HG03064 (cell line): ENCODE results near the gene FKBP1A.
A peak's percentile ranks its signal among the peaks of the same experiment; 100 is the strongest.

Source experiments
- ATAC-seq: cut with Tn5 transposase; IDR thresholded peaks from one replicate; pipeline ENCODE4 v1.9.1; 2021; ENCODE audit warnings: low read depth; ENCODE audit not compliant: unreplicated experiment

The FKBP1A gene

DNA sequence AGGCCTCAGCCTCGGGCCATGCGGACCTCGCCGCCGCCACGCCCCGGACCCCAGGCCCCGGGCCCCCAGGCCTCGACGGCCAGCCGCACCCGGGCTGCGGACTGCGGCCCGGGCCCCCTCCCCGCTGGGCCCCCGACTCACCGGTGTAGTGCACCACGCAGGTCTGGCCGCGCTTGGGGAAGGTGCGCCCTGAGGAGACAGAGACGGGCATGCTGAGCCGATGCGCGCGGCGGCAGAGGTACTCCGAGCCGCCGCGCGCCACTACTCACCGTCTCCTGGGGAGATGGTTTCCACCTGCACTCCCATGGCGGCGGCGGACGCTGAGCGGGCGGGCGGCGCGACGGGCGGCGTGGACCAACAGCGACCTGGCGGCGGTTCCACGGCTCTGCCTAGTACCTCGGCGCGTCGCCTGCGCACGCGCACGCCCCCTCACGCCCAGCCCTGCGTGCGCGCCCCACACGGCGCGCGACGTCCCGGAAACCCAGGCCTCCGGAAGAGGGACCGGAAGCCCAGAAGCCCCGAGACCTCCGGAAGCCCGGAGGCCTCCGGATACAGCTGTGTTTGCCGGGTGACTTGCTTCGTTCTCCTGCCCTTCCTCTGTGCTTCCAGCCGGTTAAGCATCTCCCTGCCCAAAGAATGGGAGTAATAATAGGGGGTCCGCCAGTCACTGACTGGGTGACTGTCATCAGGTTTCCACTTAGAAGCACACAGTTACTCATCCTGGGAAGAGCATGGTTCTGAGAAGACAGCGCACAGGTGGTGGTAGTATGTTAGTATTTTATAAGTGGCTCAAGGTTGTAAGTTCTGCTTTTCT lies at the start of gene FKBP1A:
Gene FKBP1A, minus strand, starts transcription at position 362 of the 814 bp plus-strand sequence. Its CDS starts 56 bp downstream, at position 306.
- peak; percentile 77 for ATAC-seq

DNA sequence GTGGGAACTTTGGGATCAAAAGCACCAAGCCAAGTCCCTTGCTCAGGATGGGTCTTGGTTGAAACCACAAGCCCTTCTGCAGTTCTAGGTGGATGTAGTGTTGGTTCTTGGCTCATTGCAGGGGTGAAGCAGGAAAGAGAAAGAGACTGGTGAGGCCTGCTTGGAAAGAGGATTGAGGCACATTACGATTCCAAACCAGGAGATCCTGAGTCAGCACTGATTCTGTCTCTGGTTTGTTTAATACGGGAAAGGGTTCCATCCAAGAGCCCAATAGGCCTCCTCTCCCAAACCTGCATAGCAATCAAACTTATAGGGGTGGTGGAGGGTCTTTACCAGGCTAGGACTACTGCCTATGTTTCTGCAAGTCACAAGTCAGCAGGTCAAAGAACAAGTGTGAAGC lies 49.5 kb upstream of the FKBP1A start:
- ATAC-seq = no peak

DNA sequence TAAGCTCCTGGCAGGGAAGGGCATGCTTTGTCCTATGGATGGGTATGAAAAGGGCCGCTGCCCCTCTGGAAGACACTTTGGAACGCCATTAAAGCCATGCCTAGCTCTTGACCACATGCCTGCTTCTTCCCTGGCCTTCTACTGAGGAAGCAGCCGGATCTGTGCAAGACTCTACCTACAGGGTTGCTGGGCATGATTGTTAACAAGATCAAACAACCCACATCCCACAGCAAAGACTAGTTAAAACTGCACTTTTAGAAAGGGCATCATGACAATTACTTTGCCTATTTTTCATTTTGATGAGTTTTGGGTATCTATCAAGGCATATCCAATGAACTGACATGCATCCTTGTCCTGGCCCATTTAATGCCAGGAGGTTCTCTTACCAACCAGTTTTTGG lies 48.3 kb upstream of the FKBP1A start:
- ATAC-seq = no peak

DNA sequence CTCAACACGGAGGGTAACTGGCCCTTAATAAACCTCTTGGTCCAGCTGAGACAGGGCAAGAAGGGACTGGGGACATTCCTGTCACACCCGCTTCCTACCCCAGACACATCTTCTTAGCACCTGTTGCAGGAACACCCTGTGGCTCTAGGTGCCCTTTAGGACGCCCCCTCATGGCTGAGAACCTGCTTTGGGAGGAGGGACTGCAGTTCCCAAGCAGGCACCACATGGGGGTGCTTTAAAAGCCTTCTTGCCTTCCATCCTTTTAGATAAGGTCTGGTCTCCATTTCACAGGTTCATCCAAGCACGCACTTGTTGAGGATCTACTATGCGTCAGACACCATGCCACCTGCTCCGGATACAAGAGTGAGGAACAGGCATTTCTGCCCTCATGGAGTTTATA lies 47.2 kb upstream of the FKBP1A start:
- ATAC-seq = no peak

DNA sequence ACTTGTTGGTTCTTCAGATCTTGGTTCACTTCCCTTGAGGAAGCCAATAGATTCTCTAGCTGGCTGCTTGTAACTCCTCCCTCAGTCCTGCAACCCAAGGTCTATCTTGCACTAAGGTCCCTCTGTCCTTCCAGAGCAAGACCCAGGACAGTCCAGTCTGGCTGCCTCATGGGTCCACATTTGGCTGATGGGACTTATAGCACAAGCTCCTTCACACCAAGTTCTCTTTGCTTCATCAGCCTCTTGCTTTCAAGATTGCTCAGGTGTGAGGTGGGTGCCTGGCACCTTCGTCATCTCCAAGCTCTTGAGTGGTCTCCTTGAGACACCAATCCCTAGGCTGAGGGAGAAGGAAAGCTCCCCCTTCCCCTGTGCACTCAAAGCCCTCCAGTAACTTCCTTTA lies 45.5 kb upstream of the FKBP1A start:
- ATAC-seq = no peak

DNA sequence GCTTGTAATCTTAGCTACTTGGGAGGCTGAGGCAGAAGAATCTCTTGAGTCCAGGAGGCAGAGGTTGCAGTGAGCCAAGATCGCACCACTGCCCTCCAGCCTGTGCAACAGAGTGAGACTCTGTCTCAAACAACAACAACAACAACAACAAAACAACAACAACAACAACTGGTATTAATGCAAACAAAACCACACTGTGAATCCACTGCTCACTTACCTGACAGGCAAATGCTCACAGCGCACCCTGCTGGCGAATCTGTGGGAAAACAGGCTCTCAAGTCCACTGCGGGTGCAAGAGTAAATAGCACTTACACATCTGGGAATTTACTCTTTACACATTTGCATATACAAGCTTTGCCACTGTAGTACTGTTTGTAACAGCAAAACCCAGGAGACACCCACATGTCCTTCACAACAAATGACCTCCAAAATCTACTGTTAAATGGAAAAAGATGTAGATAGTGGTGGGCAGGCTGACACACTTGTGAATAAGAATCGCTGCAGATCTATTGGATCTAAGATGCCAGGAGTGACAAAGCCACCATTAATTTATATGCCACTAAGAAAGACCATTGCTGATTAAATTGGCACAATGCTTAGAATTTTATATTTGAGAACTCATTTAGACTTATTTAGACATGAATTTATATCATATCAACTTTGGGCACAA lies 44.5 kb upstream of the FKBP1A start:
- ATAC-seq = no peak

DNA sequence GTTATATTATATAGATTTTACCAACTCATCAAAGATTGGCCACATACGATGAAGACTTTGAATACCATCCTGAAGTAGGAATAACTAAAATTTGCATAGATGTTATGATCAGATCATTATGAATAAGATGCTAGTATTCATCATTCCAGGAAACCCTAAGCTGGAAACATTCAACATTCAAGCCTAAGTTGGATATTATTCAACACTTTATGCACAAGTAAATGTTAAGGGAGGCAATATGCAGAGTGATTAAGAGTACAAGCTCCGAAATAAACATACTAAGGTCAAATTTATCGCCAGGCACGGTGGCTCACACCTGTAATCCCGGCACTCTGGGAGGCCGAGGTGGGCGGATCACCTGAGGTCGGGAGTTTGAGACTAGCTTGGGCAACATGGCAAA lies 43.4 kb upstream of the FKBP1A start:
- no peak for ATAC-seq

DNA sequence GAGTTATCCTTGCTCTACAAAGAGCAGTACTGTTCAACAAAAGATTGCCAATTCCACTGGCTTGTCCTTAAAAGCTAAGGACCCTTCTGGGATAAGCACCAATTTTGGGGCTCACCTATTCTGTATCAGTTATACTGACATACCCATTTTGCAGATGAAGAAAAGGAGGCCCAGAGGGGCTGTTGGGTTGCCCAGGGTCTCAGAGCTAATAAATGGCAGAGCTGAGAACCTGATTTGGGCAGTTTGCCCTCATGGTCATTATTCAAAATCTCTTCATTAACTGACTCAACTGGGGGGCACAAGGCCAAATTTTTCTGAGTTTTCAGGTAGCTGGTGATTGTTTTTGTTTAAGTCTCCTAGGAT lies 42.5 kb upstream of the FKBP1A start:
- ATAC-seq = no peak

DNA sequence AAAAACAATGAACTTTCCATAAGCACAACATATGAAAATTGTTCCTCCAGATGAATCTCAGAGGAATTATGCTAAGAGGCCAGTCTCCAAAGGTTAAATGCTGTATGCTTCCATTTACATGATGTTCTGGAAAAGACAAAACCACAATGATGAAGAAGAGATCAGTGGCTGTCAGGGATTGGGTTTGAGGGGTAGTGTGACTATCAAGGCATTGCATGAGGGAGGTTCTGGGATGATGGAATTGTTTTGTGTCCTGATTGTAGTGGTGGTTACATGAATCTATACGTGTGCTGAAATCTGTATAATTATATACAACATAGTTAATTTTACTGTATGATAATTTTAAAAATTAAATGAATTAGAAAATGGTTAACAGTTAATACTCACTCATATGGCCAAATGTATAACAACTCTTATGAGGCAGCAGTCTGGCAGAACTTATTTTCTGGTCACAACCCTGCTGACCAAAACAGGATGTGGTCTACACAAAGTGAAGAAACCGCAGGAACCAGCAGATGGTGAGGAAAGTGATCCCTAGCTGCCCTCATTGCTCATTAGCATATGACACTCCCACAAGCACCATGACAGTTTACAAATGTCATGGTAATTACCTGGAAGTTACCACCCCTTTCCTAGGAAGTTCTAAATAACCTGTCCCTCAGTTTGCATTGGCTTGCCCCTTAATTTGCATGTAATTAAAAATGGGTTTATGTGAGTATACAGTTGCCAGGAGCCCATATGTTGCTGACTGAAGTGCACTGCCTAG lies 41.9 kb upstream of the FKBP1A start:
- ATAC-seq = peak; percentile 84

DNA sequence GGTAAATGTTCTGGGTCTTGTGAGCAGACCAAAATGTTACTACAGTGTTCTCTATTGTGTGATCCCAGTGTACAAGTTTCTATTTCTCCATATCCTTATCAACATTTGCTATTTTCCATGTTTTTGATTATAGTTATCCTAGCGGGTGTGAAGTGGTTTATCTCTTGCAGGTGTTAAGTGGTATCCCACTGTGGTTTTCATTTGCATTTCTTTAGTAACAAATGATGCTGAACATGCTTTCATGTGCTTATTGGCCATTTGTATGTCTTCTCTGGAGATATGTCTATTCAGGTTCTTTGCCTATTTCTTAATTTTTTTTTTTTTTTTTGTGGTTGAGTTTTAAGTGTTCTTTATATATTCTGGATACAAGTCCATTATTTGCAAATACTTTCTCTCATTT lies 38.3 kb upstream of the FKBP1A start:
- no peak for ATAC-seq

DNA sequence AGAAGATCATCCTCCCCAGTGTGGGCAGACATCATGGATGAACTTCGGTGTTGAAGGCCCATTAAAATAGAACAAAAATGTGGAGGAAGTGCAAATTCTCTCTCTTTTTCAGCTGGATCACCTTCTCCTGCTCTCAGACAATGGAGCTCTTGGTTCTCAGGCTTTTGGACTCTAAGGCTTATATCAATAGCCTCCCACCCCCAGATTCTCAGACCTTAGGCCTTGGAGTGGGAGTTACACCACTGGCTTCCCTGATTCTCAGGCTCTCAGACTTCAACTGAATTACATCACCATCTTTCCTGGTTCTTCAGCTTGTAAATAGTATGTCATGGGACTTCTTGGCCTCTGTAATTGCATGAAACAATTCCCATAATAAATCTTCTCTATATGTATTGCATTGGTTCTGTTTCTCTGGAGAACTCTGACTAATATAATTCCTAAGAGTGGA lies 37.2 kb upstream of the FKBP1A start:
- ATAC-seq = no peak

DNA sequence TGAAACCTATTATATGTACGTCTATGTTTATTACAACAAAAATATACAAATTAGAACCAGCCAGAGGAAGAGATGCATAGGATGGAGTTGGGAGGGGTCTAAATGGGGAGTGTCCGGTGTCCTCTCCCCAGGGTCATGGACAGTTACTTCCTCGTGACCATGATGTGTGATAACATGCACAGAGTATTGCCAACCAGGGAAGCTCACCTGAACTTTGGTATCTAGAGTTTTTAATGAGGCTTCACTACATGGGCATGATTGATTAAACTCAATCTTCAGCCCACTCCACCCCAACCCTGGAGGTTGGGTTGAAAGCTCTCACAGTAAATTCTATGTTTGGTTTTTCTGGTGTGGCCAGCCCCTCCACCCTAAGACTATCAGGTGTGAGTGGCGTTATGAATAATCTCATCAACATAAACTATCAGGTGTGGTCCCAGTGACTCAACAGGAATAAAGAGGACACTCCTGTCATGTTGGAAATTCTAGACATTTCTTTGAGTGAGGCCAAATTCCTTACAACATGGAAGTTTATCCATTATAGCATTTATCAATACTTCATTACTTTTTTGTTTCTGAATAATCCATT lies 36.4 kb upstream of the FKBP1A start:
- no peak for ATAC-seq

DNA sequence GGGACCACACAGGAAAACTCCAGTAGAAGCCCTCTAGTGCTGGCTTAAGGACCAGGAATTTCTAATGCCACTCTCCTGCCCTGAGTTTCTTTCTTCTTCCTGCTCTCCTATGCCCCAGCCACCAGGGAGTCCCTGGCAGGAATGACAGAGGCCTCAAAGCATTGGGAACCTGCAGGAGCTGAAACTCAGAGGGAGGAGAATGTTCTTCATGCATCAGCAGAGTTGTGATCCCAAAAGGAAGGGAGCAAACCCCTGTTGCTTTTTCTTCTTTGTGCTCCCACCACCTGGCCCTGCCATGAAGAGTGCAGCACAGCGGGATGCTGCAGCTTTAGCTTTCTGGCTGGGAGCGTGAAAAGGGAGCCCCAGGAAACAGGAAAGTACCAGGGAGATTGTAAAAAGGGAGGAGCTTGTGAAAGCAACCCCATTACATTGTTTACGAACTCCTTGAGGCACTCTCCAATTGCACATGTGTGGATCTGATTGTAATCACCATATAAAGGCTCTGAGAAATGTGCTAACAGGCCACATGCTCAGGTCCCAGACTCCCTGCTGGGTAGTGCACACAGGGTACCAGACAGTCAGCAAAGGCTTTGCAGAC lies 34.7 kb upstream of the FKBP1A start:
- no peak for ATAC-seq

DNA sequence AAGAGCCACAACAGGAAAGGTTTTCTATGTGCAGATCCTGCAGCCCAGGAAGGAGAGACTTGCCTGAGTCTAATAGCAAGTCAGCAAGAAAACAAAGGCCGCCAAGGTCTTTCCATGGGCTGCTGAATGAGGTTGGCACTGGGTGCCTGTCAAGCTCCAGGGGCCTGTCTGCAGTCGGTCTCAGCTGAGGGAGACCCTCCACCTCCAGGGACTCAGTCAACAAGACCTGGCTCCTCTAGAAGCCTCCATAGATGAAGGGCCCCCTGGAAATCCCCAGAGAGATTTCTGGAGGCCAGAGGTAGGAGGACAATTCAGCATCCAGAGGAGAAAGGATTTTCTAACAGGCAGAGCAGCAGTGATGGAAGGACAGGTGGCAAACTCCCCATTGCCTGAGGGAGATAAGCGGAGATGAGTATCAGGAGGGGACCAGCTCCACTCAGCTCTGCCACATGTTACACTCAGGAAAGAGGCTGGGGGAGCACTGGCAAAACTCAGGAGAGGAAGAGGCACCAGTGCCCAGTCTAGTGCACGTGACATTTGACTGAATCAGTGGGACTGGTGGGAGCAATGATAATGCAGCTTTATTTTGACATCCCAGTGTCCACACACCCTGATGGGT lies 33.5 kb upstream of the FKBP1A start:
- no peak for ATAC-seq

DNA sequence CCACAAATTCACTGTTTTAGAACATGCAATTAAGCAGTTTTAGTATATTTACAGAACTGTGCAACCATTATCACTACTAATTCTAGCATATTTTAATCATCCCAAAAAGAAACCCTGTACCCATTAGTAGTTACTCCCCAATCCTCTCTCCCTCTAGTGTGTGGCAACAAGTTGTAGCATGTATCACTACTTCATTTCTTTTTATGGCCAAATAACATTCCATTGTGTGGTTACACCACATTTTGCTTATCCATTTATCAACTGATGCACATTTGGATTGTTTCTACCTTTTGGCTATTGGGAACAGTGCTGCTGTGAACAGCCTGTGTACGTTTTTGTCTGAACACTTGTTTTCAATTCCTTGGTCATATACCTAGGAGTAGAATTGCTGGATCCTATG lies 31.5 kb upstream of the FKBP1A start:
- ATAC-seq = no peak

DNA sequence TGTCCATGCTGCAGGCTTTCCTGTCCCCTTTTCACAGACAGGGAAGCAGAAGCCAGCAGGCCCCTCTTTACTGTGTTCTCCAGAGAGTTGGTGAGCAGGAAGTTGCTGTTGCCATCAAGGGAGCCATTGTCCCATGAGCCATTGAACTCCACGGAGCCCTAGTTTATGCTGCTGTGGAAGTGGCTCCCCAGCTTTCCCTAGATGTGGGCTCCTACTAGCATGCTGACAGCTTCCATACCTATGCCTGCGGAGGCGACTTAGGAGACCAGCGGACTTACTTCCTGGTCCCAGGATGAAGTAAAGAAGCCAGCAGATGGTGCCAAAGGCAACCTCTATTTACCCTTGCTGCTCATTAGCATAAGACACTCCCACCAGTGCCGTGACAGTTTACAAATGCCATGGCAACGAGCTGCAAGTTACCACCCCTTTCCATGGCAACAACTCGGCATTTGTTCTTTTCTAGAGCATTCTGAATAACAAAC lies 30.8 kb upstream of the FKBP1A start:
- no peak for ATAC-seq

DNA sequence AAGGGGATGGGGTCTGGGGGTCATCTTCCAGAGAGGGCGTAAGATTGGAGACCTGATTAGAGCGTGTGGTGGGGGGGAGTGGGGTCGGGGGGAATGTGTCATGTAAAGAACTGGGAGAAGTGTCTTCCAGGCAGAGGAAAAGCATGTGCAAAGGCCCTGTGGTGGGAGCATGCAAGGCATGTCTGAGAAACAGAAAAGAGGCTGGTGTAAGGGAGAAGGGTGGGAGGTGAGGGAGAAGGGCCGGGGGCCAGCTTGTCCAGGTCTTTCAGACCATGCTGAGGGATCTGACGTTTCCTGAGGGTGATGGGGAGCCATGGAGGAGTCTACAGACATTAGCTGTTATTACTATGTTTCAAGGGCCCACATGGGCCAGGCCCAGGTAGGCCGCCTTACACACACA lies 30.4 kb upstream of the FKBP1A start:
- ATAC-seq = no peak

DNA sequence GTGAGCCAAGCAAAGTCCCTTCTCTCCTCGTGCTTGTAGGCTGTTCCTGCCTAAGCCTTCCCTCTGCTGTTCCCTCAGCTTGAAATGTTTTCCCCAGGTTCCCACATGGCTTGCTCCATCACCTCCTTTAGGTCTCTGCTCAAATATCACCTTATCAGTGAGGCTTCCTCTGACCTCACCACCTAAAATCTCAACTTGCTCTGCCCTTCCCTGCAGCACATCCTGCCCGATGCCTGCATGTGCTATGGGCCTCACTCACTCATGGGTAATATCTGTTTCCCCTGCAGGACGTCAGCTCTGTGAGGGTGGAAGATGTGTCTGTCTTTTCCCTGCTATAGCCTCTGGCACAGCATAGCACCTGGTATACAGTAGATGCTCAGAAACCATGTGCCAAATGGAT lies 29.9 kb upstream of the FKBP1A start:
- no peak for ATAC-seq

DNA sequence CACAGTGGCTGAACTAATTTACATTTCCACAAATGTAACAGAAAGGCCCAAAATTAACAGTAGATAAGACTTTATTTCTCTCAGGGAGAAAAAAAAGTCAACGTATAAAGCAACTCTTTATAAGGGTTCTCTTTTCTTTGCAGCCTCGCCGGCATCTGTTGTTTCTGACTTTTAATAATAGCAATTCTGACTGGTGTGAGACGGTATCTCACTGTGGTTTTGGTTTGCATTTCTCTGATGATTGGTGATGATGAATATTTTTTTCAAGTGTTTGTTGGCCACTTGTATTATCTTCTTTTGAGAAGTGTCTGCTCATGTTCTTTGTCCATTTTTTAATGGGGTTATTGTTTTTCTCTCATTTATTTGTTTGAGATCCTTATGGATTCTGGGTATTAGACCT lies 27.2 kb upstream of the FKBP1A start:
- ATAC-seq = no peak

DNA sequence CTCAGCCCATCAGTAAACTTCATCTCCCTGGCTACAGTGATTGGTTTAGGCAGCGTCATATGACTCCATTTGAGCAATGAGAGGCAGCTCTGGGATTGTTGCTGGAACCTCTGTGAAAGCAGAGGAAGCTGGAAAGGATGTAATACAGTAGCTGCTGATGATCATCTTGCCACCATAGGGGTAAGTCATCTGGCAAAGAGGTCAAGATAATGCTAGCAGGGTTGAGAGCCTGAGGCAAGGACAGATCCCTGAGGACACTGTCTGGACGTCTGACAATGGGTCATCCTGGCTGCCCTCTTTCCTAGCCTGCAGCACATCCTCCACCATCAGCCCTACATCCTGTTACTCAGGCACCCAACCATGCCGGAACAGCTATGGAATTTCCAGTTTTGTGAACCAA lies 25.5 kb upstream of the FKBP1A start:
- ATAC-seq = no peak
